GM11168 (cell line): ENCODE results near the gene MARS1.

Source experiments
- in situ Hi-C: fragments of 300-500 bp; cut with MboI; formaldehyde crosslinking; loops from one replicate; pipeline ENCODE4 v1.12.0; 2022; ENCODE audit warnings: low sequenced_read_pairs; ENCODE audit not compliant: unreplicated experiment

MARS1 gene

DNA sequence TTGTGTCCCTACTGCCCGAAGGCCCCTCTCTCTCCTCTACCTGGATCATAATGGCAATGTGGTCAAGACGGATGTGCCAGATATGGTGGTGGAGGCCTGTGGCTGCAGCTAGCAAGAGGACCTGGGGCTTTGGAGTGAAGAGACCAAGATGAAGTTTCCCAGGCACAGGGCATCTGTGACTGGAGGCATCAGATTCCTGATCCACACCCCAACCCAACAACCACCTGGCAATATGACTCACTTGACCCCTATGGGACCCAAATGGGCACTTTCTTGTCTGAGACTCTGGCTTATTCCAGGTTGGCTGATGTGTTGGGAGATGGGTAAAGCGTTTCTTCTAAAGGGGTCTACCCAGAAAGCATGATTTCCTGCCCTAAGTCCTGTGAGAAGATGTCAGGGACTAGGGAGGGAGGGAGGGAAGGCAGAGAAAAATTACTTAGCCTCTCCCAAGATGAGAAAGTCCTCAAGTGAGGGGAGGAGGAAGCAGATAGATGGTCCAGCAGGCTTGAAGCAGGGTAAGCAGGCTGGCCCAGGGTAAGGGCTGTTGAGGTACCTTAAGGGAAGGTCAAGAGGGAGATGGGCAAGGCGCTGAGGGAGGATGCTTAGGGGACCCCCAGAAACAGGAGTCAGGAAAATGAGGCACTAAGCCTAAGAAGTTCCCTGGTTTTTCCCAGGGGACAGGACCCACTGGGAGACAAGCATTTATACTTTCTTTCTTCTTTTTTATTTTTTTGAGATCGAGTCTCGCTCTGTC, 31.0 kb upstream of the MARS1 start:
- in situ Hi-C loops: loop anchor here (5.0 kb wide), 1 partner anchor 145 kb away; no protein-coding TSS in a partner anchor

DNA sequence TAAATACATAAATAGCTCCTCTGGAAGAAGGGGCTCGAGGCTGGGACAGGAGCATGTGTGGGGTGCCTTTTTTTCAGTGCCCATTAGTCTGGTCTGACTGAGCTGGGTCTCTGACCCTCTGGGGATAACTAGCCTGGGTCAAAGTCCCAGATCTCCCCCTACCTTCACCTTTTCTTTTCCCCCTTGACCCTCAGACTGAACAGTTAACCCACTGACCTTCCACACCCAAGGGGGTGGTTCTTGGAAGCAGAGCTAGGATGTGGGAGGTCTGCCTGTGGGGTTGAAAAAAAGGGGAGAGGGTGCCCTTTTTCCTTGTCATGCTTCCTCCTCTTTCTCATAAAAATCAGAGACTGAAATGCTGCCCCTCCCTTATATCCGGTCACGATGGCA, 29.2 kb upstream of the MARS1 start:
- in situ Hi-C loops: loop anchor here (5.0 kb wide), 1 partner anchor 146 kb away; no protein-coding TSS in a partner anchor

DNA sequence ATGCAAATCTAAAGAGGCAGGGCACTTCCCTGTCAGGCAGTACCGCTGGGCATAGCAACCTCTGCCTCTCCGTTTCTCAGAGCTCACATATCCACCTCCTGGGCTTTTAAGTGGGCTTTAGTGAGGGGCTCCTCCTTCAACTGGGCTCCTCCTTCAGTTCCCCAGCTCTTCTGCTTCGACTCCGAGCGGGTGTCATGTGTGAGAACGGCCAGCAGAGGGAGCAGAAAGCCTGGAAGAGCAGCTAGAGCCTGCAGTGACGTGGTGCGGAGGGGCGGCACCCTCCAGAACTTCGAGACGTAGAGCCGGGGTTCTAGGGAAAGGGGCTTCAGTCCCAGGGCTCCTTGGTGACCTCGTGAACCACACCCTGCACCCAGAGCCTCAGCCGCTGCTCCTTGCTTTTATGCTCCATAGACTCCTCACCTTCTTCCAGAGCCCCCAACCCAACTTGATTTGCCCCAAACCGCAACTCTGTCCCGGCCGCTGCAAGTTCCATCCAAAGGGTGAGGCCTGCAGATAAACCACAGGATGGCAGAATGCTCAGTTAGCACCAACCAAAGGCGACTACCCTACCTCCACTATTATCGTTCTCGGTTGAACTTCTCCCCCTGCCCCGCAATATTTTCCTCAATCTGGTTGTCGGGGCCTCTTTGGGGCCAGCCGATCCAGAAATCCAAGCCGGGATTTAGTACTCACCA, 28.7 kb upstream of the MARS1 start:
- in situ Hi-C loops: loop anchor here (5.0 kb wide), 1 partner anchor 147 kb away; no protein-coding TSS in a partner anchor

DNA sequence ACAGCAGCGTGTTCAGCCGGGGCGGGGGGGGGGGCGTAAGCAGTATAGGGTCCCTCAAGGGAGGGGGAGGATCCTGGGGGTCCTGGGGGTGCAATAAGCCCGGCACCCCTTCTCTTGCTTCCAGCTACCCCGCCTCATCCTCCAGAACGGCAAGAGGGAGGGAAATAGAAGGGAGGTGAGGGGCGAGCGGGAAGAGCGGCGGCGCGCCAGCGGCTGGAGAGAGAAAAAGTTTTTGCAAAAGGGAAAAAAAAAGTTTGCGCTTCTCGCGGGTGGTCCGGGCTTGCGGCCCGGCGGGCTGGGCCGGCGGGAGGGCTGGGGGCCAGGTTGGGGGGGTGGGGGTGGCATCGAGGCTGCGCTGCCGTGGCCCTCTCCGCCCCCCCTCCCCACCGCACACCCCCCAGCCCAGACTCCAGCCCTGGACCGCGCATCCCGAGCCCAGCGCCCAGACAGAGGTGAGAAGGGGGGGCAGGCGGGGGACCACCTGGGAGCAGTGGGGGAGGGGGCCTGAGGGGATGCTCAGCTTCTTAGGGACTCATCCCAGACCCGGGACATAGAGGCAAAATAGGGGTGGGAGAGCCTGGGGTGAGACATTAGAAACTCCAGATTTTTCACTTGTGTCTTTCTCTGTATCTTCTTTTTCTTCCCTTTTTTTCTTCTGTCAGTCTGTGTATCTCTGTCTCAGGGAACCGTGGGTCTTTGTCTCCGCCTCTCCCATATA, 28.0 kb upstream of the MARS1 start, which contains the start of gene GLI1:
Gene GLI1, plus strand, starts transcription at position 36 of the 718 bp plus-strand sequence. CDS start 3,907 bp downstream, outside the sequence.
- in situ Hi-C loops: loop anchor here (5.0 kb wide), 1 partner anchor 148 kb away; no protein-coding TSS in a partner anchor

DNA sequence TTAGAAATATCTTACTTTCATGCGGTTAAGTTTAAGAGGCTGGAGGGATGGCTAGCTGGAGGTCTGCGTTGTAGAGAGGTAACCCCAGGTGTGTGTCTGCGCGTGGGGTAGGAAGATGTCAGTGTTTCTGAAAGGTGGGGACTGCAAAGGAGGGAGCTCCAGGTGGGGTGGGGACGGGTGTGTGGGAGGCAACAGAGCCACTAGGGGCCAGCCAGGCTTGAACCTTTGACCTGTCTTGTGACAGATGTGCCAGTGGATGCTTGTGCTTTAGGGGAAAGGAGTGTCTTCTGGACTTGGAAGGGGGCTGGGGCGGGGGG, 27.4 kb upstream of the MARS1 start:
- in situ Hi-C loops: no loop called here

DNA sequence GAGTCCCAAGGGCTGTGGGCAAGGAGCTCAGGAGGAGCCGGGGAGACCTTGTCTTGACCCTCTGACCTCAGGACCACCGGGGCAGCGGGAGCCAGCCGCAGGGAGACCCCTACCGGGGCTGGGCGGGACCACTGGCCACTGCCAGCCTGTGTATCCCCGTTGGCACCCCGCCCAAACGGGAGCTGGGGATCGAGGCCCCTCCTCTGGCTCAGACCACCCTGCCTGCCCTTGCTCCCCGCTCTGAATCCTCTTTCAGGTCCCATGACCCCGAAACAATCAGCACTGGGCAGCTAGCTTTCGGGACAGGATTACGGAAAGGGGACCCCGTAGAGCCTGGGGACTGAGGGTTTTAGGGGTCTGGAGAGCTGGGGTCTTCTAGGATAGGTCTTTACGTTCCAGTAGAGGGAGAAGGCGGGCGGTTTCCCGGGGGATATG, 27.0 kb upstream of the MARS1 start:
- in situ Hi-C loops: no loop called here

DNA sequence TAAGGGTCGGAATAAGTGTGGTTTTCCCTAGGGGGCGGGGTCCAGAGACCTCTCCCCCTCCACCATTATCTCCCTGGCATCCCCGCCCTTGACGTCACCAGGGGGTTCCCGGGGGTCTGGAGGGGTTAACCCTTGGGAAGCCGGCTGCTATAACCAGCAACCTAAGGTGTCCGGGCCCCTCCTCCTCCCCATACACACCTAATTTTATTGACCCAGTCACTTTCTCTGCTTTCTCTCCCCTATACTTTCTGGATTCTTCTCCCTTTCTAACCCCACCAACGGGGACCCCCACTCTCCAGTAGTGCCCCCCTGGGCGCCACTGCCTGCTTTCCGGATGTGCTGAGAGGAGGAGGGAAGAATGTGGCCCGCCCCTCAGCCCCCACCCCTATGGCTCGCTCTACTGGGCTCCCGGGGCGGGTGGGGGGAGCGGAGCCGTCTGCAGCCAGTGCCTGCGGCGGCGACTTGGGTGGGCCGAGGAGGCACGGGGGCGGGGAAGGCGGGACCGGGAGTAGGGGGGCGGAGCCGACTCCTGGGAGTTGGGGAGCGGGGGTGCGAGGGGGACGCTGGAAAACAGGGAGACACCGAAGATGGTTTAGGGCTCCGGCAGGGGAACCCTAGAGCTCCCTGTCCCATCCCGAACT, 26.5 kb upstream of the MARS1 start:
- in situ Hi-C loops: no loop called here

DNA sequence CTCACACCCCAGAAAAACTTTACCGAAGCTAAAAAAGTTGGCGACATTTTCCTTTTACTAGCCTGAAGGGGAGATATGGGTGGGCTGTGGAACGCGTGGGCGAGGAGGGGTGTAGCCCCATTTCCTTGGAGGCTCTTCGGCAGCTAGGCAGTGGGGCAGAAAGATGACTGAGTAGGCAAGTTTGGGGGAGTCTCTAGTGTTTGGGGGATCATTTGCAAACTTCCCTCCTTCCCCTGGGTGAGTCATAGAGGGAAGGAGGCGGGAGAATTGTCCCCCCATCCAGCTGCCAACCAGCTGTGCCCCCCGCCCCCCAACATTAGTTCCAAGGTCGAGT, 26.0 kb upstream of the MARS1 start:
- in situ Hi-C loops: no loop called here

DNA sequence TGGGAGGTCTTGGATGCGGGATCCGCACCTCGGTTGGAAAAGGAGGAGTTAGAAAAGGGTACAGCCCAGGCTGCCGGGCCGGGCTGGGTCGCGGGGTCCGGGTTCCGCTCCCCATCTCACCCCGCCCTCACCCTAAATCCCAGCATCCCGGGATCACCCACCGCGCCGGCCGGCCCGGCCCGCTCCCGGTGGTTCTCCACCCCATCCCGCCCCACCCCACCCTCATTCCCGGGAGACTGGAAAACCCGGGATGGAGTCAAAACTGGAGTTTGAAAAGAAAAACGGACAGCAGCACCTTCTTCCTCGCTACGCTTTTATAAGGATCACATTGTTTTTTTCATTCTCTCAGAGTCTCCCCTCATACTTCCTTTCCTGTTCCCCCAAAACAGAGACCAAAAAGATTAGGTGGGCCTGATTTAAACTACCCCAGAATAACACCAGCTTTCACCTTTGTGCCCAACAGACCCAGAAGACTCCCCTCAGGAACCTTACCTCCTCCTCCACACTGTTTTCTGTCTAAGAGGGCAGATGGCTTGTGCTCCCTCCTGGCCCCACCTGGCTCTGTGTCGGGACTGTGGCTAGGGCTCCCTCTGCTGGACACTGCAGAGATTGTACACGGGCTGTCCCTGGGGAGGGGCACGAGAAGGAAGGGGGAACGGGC, 25.5 kb upstream of the MARS1 start:
- in situ Hi-C loops: no loop called here

DNA sequence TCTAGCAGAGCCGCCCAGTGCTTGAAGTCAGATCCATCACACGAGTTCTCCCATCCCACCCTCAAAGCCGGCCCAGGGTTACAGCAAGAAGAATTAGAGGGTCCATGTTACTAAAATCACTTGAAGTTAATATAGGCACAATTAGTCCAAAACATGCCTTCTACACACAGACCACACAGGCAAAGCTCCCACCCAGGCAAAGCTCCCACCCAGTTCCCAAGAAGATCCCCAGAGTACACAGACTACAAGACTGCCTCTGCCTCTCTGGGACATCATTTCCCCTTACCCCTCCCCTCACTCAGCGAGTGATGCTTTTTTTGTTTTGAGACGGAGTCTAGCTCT, 25.0 kb upstream of the MARS1 start:
- in situ Hi-C loops: no loop called here

DNA sequence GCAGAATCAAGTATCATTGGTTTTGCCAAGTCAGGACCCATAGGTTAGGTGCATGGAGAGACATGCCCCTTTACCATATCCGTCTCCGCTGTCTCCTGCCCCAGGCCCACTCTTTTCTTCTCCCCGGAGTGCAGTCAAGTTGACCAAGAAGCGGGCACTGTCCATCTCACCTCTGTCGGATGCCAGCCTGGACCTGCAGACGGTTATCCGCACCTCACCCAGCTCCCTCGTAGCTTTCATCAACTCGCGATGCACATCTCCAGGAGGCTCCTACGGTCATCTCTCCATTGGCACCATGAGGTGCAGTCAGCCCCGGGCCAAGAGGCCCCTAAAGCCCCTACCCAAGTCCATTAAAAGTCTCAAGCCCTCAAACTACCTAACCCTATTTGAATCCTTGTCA, 23.3 kb upstream of the MARS1 start:
- in situ Hi-C loops: no loop called here

DNA sequence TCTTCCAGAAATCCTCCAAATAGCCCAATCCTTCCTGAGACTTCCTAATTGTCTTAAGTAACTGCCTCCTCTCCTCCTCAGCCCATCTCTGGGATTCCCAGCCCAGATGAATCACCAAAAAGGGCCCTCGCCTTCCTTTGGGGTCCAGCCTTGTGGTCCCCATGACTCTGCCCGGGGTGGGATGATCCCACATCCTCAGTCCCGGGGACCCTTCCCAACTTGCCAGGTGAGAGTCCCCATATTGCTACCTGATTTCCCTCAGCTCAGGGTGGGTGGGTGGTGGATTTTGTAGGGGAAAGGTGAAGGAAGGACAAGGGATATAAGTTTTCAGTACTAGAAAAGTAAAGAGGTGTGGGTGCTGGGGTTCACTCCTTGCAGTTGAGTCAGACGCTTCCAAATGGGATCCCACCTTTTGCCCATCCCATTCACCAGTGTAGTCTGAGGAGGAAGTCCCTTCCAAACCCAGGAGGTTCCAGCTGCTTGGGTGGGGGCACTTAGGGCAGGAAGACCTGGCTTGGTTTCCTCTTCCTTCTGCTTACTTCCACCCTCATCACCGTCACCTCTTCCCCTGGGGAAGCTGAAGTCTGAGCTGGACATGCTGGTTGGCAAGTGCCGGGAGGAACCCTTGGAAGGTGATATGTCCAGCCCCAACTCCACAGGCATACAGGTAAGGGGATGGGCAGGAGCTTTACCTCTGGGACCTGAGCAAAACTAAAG, 22.7 kb upstream of the MARS1 start:
- in situ Hi-C loops: no loop called here

DNA sequence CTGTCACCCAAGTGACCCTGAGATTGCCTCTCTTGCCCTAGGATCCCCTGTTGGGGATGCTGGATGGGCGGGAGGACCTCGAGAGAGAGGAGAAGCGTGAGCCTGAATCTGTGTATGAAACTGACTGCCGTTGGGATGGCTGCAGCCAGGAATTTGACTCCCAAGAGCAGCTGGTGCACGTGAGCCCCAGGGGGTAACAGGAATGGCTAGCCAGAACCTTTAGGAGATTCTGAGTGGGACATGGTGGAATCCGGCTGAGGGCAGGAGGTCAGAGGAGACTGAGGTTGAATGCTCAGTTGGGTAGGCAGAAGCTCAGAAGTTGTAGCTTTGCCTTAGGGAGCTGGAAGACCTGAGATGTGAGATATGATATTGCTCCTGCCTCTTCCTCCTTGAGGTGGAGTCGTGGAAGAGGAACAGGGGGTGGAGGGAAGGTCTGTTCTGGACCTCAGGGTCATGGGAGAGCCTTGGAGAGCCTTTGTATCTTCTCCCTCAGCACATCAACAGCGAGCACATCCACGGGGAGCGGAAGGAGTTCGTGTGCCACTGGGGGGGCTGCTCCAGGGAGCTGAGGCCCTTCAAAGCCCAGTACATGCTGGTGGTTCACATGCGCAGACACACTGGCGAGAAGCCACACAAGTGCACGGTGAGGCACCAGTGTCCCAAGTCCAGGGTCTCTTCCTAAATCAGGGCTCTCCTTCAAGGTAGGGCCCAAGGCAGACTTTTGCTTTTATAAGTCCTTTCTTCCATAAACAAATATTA, 21.9 kb upstream of the MARS1 start:
- in situ Hi-C loops: no loop called here

DNA sequence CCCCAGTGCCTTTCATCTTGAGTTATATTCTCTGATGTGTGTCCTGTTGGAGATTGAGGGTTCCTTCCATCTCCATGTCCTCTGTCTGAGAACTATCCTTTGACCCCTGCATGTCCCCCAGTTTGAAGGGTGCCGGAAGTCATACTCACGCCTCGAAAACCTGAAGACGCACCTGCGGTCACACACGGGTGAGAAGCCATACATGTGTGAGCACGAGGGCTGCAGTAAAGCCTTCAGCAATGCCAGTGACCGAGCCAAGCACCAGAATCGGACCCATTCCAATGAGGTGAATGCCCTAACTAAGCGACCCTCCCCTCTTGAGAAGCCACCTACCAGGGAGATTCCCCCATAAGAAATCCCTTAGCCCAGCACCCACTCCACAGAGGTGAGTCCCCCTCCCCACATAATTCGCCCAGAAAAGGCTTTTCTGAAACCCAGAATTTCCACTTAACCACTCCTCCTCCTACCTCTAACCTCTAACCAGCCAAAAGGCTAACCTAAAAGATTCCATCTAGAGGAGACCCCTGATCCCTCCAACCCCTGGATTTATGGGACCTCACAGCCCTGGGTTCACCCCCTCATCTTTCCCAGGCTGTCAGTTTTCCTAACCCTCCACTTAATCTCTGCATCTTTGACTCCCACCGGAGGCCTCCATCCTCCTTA, 20.5 kb upstream of the MARS1 start:
- in situ Hi-C loops: no loop called here

DNA sequence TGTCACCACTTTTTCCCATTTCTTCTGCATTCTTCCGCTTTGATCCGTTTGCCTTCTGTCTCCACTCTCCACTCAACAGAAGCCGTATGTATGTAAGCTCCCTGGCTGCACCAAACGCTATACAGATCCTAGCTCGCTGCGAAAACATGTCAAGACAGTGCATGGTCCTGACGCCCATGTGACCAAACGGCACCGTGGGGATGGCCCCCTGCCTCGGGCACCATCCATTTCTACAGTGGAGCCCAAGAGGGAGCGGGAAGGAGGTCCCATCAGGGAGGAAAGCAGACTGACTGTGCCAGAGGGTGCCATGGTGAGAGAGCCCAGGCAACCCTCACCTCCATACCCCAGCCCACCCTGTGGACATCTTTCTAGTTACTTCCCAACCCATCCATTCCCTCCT, 20.0 kb upstream of the MARS1 start:
- in situ Hi-C loops: no loop called here

DNA sequence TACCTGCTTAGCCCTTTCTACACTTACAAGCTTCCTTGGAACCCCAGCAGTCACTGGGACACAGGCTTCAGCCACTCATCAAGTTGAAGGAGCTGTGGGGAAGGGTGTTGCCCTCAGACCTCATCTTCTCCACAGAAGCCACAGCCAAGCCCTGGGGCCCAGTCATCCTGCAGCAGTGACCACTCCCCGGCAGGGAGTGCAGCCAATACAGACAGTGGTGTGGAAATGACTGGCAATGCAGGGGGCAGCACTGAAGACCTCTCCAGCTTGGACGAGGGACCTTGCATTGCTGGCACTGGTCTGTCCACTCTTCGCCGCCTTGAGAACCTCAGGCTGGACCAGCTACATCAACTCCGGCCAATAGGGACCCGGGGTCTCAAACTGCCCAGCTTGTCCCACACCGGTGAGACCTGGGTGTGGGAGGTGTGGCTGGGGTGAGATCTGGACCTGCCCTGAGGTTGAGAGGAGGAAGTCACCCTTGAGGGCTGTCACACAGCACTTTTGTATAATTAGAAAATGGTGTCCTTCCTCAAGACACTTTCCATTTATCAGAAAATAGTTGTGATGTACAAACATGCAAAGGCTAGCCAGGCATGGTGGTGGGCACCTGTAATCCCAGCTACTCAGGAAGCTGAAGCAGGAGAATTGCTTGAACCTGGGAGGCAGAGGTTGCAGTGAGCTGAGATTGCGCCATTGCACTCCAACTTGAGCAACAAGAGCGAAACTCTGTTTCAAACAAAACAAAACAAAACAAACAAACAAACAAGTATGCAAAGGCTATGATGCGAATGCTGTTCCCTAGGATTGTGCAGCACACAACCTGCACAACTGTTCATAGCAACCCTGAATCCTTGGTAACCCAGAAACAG, 18.3 kb upstream of the MARS1 start:
- in situ Hi-C loops: no loop called here

DNA sequence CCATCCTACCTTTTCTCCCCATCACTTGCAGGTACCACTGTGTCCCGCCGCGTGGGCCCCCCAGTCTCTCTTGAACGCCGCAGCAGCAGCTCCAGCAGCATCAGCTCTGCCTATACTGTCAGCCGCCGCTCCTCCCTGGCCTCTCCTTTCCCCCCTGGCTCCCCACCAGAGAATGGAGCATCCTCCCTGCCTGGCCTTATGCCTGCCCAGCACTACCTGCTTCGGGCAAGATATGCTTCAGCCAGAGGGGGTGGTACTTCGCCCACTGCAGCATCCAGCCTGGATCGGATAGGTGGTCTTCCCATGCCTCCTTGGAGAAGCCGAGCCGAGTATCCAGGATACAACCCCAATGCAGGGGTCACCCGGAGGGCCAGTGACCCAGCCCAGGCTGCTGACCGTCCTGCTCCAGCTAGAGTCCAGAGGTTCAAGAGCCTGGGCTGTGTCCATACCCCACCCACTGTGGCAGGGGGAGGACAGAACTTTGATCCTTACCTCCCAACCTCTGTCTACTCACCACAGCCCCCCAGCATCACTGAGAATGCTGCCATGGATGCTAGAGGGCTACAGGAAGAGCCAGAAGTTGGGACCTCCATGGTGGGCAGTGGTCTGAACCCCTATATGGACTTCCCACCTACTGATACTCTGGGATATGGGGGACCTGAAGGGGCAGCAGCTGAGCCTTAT, 17.4 kb upstream of the MARS1 start:
- in situ Hi-C loops: no loop called here
